Raji (cell line): ENCODE results near the gene SNRPD3.

Experiments
- POLR2A ChIP-seq: IDR thresholded peaks from 2 replicates; pipeline ENCODE4 v1.6.1; 2011; ENCODE audit warnings: low read depth, low read length, control low read depth; ENCODE audit not compliant: insufficient read depth

The SNRPD3 gene

GRCh38 chr22:24523873-24524272 is 31.9 kb upstream of the SNRPD3 start:
- TF ChIP-seq POLR2A, result no peak

GRCh38 chr22:24525416-24526037 is 30.3 kb upstream of the SNRPD3 start:
- TF ChIP-seq POLR2A, result no peak

DNA sequence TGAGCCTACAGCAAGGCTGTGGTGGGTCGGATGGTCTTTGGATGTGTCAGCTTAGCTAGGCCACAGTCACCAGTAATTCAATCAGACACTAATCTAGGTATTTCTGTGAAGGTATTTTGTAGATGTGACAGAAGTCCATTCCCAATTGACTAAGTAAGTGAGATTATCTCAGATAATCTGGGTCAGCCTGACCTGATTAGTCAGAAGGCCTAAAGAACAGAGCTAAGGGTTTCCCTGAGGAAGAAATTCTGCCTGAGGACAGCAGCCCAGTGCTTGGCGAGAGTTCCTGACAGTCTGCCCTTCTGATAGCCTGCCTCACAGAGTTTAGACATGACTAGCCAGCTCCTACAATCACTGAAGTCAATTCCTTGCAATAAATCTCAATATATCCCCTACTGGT is 29.6 kb upstream of the SNRPD3 start:
- TF ChIP-seq POLR2A, result no peak

DNA sequence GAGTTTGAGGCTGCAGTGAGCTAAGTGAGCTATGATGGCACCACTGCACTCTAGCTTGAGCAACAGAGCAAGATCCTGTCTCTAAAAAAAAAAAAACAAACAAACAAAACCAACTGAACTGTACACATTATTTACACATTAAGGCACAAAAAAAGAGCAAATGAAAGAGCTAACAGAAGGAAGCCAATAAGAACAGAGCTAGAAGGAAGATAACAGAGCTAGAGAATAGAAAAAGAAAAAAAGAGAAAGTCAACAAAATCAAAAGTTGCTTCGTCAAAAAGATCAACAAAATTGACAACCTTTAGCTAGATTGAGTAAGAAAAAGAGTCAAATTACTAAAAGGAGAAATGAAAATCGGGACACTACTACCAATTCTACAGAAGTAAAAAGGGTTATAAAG is 25.9 kb upstream of the SNRPD3 start:
- no peak for TF ChIP-seq POLR2A

DNA sequence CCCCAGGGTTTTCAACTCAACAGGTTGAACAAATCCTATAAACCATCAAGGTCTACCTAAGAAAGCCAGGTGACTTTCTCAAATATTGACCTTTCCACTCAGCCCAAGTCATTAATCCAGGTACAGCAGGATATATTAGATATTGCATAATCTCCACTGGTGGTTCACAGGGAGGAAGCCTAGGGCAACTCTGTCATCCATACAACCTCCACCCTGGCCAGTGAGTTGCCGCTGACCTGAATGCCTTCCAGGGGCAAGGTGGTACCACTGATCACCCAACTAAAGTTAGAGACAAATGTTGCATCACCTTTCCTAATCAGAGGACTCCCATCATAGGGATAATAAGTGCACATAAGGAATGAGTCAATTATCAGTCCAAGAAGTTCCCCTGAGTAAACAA is 23.7 kb upstream of the SNRPD3 start:
- no peak for TF ChIP-seq POLR2A

GRCh38 chr22:24535348-24535747 is 20.5 kb upstream of the SNRPD3 start:
- no peak for TF ChIP-seq POLR2A

DNA sequence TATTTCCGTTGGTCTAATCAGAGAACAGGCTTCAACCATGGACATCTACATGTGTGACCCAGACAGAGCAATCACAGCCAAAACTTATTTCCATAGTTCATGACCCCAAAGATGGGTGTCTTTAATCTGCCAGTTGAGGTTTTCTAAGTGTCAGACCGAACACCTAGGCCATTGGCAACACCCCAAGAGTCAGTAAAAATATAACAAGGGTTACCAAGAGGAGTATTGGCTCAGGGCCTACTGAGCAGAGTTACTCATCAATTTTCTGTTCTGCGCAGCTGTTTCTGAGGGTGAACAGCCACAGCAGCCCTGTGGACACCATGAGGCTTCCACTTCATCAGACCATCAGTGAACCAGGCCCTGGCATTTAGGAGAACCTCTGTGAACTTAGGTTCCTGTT is 19.7 kb upstream of the SNRPD3 start:
- no peak for TF ChIP-seq POLR2A

DNA sequence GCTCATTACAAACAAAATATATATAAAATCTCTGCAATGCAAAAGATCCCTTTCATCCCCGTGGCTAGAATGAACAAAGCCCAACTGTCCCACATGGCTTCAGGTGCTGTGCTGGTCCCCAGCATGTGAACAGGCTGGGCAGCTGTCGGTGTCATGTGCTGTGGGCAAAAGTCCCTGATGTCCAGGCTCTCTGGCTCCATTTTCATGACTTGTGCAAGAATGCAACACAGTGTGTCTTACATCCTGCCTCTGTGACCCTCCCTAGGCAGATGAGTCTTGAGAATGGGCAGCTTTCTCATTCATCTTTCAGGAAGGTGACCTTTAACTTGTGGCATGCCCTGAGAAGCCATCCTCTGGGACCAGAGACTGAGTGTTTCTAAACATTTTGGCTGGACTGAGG is 15.3 kb upstream of the SNRPD3 start:
- no peak for TF ChIP-seq POLR2A

DNA sequence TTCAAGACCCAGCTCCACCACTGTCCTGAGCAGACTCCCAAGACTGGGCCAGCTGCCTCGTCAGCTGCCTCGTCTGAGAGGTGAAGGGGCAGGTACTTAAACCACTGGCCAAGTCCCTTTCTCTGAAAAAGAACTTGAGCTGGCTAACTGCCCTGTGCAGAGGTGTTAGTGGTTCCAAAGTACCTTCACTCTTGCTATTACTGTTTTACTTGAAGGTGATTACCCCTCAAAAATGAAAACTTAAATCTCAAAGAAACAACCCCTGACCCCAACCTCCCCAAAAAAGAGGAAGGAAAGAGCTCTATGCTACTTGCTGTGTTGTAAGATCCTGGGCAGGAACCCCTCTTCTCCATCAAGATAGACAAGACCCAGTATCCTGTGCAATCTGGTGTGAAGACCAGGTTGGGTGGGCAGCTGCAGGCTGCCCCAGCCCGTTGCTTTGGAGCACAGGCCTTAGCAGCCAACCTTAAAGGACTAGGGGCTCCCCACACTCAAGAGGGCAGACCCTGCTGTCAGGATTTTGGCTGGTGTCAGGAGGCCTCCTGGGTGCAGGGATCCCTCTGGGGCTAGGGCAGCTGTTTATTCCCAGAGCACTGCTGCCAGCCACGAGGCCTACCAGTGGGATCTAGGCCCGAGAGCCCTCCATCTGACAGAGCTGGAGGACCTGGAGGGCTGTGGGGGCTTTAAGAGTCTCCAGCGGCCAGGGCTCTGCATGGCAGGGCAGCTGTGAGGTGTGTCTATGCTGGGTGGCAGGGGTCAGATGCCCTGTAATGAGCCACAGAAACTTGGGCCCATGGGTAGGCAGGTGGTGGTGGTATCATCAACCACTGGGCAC is 13.9 kb upstream of the SNRPD3 start:
- TF ChIP-seq POLR2A, result no peak

GRCh38 chr22:24542641-24543040 is 13.2 kb upstream of the SNRPD3 start:
- no peak for TF ChIP-seq POLR2A

- TF ChIP-seq POLR2A, result no peak
Measured at GRCh38 chr22:24543185-24543601, 12.6 kb upstream of the SNRPD3 start.

- TF ChIP-seq POLR2A, result no peak
Measured at GRCh38 chr22:24543679-24544243, 12.0 kb upstream of the SNRPD3 start.

DNA sequence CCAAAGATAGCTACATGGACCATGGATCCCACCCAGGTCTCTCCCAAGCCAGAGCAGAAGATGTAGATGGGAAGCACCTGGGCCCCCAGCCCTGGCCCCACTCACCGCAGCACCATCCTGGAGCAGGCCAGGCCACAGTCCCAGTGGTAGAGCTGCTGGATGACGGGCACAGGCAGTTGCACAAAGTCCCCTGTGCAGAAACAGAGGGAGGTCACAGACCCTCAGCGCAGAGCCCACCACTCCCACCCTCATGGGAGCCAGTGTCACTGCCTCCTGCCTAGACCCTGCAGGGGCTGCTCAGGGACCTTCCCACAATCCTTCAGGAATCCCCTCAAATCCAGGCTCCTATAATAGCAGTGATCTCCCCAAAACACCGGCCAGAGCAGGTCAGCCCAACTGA is 7.0 kb upstream of the SNRPD3 start:
- TF ChIP-seq POLR2A, result no peak

DNA sequence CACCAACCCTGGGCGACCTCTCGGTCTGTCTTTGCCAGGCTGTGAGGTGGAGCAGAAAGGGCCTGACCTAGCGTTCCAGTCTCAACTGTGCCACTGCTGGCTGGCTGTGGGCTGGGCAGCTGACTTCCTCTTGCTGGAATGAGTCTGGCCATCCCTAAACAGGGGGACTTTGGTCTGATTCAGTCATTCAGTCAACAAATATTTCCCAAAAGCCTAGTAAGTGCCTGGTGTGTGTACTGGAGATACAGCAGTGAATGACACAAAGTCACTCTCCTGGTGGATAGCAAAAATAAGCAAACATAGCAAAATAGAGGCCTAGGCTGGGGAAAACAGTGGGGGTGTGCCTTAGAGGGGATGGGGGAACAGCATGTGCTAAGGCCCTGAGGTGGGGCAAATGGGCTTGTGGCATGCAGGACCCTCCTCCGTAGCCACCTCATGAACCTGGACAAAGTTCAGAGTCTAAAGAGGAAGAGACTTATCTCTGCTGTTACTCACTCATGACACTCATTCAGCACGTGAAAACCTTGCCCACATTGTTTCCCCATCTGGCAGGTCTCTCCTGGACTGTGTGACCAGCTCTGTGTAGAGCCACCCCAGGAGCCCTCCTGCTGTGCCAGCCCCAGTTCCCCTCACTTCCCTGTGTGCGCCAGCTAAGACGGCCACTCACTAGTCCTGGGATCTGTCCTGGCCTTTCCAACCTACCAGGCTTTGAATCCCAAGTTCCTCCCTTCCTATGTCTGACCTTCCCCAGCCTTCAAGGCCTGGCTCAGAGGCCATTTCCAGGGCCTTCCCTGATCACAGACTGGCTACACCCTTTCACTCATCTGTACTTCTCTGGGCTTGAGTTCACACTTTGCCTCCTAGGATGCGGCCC is 5.5 kb upstream of the SNRPD3 start:
- TF ChIP-seq POLR2A, result no peak

- no peak for TF ChIP-seq POLR2A
Measured at GRCh38 chr22:24550902-24551435, 4.8 kb upstream of the SNRPD3 start.
